Neural cell (in vitro differentiated cells): ENCODE results near the gene C2orf69. TPM values are rescaled to one million over a fixed set of nuclear protein-coding genes. Genes with fewer than 3 reads are reported as not detected.

Experiments used
- H2AFZ ChIP-seq: fragments of 200-600, 300-800 bp; sonication (generic), shearing (Covaris generic); 2 replicates; pipeline ENCODE4 v1.6.0; 2014; ENCODE audit warnings: low read depth, mild to moderate bottlenecking, antibody characterized with exemption, low read length, moderate library complexity
- H3F3A ChIP-seq: fragments of 200-600 bp; shearing (Covaris generic); 2 replicates; pipeline ENCODE4 v1.6.1; 2016; ENCODE audit warnings: mild to moderate bottlenecking, moderate library complexity, mixed read lengths, antibody characterized with exemption, low read length; ENCODE audit not compliant: insufficient read depth, poor library complexity, severe bottlenecking
- H3K27ac ChIP-seq: fragments of 200-600, 300-800 bp; sonication (generic), shearing (Covaris generic); 2 replicates; pipeline ENCODE4 v1.5.1; 2014; ENCODE audit warnings: mild to moderate bottlenecking, low read length, moderate library complexity
- H3K27me3 ChIP-seq: fragments of 300-800, 200-600 bp; sonication (generic), shearing (Covaris generic); 2 replicates; pipeline ENCODE4 v1.6.0; 2014; ENCODE audit warnings: mild to moderate bottlenecking, low read depth, low read length, moderate library complexity; ENCODE audit not compliant: insufficient read depth
- H3K36me3 ChIP-seq: fragments of 300-800, 200-600 bp; sonication (generic), shearing (Covaris generic); 2 replicates; pipeline ENCODE4 v1.5.1; 2014; ENCODE audit warnings: mild to moderate bottlenecking, antibody characterized with exemption, low read length, moderate library complexity; ENCODE audit not compliant: insufficient read depth
- H3K4me2 ChIP-seq: fragments of 300-800, 200-600 bp; sonication (generic), shearing (Covaris generic); 2 replicates; pipeline ENCODE4 v1.6.0; 2014; ENCODE audit warnings: mild to moderate bottlenecking, low read length
- H3K4me3 ChIP-seq: fragments of 300-800, 200-600 bp; sonication (generic), shearing (Covaris generic); 2 replicates; pipeline ENCODE4 v1.5.1; 2014; ENCODE audit warnings: mild to moderate bottlenecking, low read length, moderate library complexity
- H3K79me2 ChIP-seq: fragments of 200-600 bp; shearing (Covaris generic); replicated peaks from 2 replicates; pipeline ENCODE4 v1.6.0; 2014; ENCODE audit warnings: mild to moderate bottlenecking, low read length, moderate library complexity; ENCODE audit not compliant: insufficient read depth
- H3K9ac ChIP-seq: fragments of 300-800, 200-600 bp; sonication (generic), shearing (Covaris generic); 2 replicates; pipeline ENCODE4 v1.6.1; 2016; ENCODE audit warnings: mild to moderate bottlenecking, low read length, mixed read lengths
- H3K9me2 ChIP-seq: fragments of 200-600 bp; shearing (Covaris generic); 2 replicates; pipeline ENCODE4 v1.6.1; 2016; ENCODE audit warnings: mild to moderate bottlenecking, low read length, mixed read lengths; ENCODE audit not compliant: insufficient read depth
- H3K9me3 ChIP-seq: fragments of 200-600, 300-800 bp; sonication (generic), shearing (Covaris generic); 2 replicates; pipeline ENCODE4 v1.6.1; 2016; ENCODE audit warnings: mild to moderate bottlenecking, mixed run types, low read length, moderate library complexity, mixed read lengths
- H4K20me1 ChIP-seq: fragments of 200-600 bp; shearing (Covaris generic); 2 replicates; pipeline ENCODE4 v1.6.1; 2016; ENCODE audit warnings: mild to moderate bottlenecking, mixed run types; ENCODE audit not compliant: insufficient read depth
- CTCF ChIP-seq: fragments of 450-650 bp; IDR thresholded peaks from 2 replicates; pipeline ENCODE4 v1.5.1; 2014; ENCODE audit warnings: antibody characterized with exemption, mild to moderate bottlenecking, moderate library complexity; ENCODE audit not compliant: poor library complexity, severe bottlenecking
- EP300 ChIP-seq: fragments of 450-650 bp; conservative IDR thresholded peaks from 2 replicates; pipeline ENCODE4 v1.6.1; 2014; ENCODE audit warnings: antibody characterized with exemption, mild to moderate bottlenecking, moderate library complexity; ENCODE audit not compliant: poor library complexity, severe bottlenecking
- EZH2 ChIP-seq: fragments of 200-600, 300-800 bp; shearing (Covaris generic), sonication (generic); IDR thresholded peaks from 2 replicates; pipeline ENCODE4 v1.6.1; 2014; ENCODE audit warnings: antibody characterized with exemption, low read length, borderline replicate concordance, mild to moderate bottlenecking; ENCODE audit not compliant: insufficient read depth, poor library complexity, severe bottlenecking
- MXI1 ChIP-seq: fragments of 450-650 bp; conservative IDR thresholded peaks from 2 replicates; pipeline ENCODE4 v1.6.1; 2014; ENCODE audit warnings: antibody characterized with exemption, mild to moderate bottlenecking; ENCODE audit not compliant: poor library complexity, severe bottlenecking
- POLR2AphosphoS5 ChIP-seq: IDR thresholded peaks from 2 replicates; pipeline ENCODE4 v1.6.1; 2012
- RAD21 ChIP-seq: fragments of 450-650 bp; conservative IDR thresholded peaks from 2 replicates; pipeline ENCODE4 v1.6.1; 2014; ENCODE audit warnings: antibody characterized with exemption, mild to moderate bottlenecking, moderate library complexity
- SMC3 ChIP-seq: fragments of 450-650 bp; conservative IDR thresholded peaks from 2 replicates; pipeline ENCODE4 v1.6.1; 2014; ENCODE audit warnings: antibody characterized with exemption, mild to moderate bottlenecking, moderate library complexity; ENCODE audit not compliant: poor library complexity
- TAF1 ChIP-seq: IDR thresholded peaks from 2 replicates; pipeline ENCODE4 v1.6.1; 2012; ENCODE audit warnings: low read depth
- polyA plus RNA-seq: library from polyadenylated mRNA; depleted of rRNA; stranded (reverse); fragments of >200 nt; gene quantifications from 2 replicates; pipeline ENCODE4 v1.2.3, GENCODE V29; 2014
- TF ChIP-seq, protein P1 (sequence below): IDR thresholded peaks from 2 replicates; pipeline ENCODE4 v1.6.1; 2012; ENCODE audit warnings: borderline replicate concordance

Gene C2orf69
- polyA plus RNA-seq, 1 donor from 2014 or later, result 17.3 TPM

DNA sequence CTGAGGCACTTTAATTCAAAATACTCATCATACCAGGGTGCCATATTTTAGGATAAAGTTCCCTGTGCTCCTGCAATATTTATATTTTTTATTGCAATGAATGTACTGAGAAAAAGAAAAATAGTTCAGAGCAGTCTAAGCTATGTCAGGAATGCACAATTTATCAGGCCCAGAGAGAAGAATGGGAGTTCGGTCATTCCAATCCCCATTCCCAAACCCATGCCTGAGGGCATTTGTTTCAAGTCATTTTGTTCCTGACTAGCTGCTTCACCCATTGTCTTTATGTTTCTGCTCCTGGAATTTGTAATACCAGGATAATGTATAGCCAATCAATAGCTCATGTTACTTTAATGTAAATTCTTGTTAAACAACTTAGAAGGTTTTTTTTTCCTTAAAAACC is 35.7 kb upstream of the C2orf69 start:
- Histone ChIP-seq H4K20me1 (no peaks in the 10 kb centered on the region), H3K27ac (no peak overlapping the region), H3K4me2 (no peak overlapping the region), H3K36me3 (no peaks in the 10 kb centered on the region), H2AFZ (no peak overlapping the region), H3K9me3 (peaks cover 5% of the 10 kb centered on the region), H3K4me3 (no peak overlapping the region), H3K9me2 (no peaks in the 10 kb centered on the region), H3K79me2 (no peaks in the 10 kb centered on the region), H3K27me3 (no peaks in the 10 kb centered on the region), H3F3A (no peaks in the 10 kb centered on the region), H3K9ac (no peak overlapping the region)
- no peak for TF ChIP-seq TAF1
- TF ChIP-seq POLR2AphosphoS5, result no peak
- no peak for TF ChIP-seq MXI1
- TF ChIP-seq CTCF, result no peak
- no peak for TF ChIP-seq RAD21
- TF ChIP-seq EP300, result no peak
- TF ChIP-seq EZH2, result no peak
- TF ChIP-seq, protein P1, sequence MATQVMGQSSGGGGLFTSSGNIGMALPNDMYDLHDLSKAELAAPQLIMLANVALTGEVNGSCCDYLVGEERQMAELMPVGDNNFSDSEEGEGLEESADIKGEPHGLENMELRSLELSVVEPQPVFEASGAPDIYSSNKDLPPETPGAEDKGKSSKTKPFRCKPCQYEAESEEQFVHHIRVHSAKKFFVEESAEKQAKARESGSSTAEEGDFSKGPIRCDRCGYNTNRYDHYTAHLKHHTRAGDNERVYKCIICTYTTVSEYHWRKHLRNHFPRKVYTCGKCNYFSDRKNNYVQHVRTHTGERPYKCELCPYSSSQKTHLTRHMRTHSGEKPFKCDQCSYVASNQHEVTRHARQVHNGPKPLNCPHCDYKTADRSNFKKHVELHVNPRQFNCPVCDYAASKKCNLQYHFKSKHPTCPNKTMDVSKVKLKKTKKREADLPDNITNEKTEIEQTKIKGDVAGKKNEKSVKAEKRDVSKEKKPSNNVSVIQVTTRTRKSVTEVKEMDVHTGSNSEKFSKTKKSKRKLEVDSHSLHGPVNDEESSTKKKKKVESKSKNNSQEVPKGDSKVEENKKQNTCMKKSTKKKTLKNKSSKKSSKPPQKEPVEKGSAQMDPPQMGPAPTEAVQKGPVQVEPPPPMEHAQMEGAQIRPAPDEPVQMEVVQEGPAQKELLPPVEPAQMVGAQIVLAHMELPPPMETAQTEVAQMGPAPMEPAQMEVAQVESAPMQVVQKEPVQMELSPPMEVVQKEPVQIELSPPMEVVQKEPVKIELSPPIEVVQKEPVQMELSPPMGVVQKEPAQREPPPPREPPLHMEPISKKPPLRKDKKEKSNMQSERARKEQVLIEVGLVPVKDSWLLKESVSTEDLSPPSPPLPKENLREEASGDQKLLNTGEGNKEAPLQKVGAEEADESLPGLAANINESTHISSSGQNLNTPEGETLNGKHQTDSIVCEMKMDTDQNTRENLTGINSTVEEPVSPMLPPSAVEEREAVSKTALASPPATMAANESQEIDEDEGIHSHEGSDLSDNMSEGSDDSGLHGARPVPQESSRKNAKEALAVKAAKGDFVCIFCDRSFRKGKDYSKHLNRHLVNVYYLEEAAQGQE, result no peak
- TF ChIP-seq SMC3, result no peak

DNA sequence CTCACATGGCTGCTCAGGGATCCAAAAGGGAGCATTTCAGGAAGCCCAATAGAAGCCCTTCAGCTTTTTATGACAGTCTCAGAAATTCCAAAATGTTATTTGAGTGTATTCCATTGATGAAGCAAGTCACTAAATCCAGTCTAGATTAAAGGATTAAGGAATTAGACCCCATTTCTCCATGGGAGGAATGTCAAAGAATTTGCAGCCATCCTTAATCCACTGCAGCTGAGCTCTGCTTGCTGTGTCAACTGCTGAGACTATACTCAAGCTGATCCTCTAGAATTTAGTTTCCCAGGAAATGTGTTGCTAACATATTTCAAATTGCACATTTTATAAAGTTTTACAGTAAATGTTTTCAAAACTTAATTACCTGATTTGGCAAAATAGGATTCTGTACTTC is 28.4 kb upstream of the C2orf69 start:
- Histone ChIP-seq H3K79me2 (no peaks in the 10 kb centered on the region), H2AFZ (no peak overlapping the region), H3K4me3 (no peak overlapping the region), H3K9ac (no peak overlapping the region), H3K36me3 (no peaks in the 10 kb centered on the region), H3K27ac (no peak overlapping the region), H4K20me1 (no peaks in the 10 kb centered on the region), H3K9me2 (no peaks in the 10 kb centered on the region), H3K27me3 (no peaks in the 10 kb centered on the region), H3F3A (no peaks in the 10 kb centered on the region), H3K4me2 (no peak overlapping the region), H3K9me3 (no peaks in the 10 kb centered on the region)
- TF ChIP-seq EZH2 (no peak), RAD21 (no peak), CTCF (no peak), SMC3 (no peak), EP300 (no peak), TAF1 (no peak), MXI1 (no peak)
- TF ChIP-seq, protein P1, result no peak
